ENCODE data around the gene AK9.

GRCh38 chr6:109493865-109494264 lies 197.1 kb downstream of the AK9 start:
- TF ChIP-seq CTCF (IDR thresholded peaks at IDR 0.05; ENCODE audit: poor library complexity) = no peak
- TF ChIP-seq EZH2 (IDR thresholded peaks at IDR 0.05; ENCODE audit: borderline replicate concordance) = no peak
- TF ChIP-seq EZH2phosphoT487 (IDR thresholded peaks at IDR 0.05; ENCODE audit: low read depth, severe bottlenecking, unreplicated experiment) = no peak

Measured in hepatocyte (in vitro differentiated cells).